H1 (cell line): ENCODE data around the gene TNFRSF14. TPM values are rescaled to one million over a fixed set of nuclear protein-coding genes. Genes with fewer than 3 reads are reported as not detected.

ENCODE experiments used
- CTCF ChIA-PET: fragments of 300-600 bp; sonication (Branson Sonifier 250); formaldehyde crosslinking; loops from one replicate; lab custom pipeline; 2021; ENCODE audit not compliant: partially characterized antibody; lab: Charles Lee
- POLR2A ChIA-PET: fragments of 300-600 bp; sonication (Branson Sonifier 250); formaldehyde crosslinking; loops from one replicate; lab custom pipeline; 2021; ENCODE audit warnings: inconsistent platforms; ENCODE audit not compliant: partially characterized antibody; lab: Charles Lee
- DNase-seq, 2 experiments: peaks; one replicate each; pipeline versions ENCODE4 v3.0.0 to v3.0.0-alpha.2; 2010 to 2022; ENCODE audit warnings: low spot score in 2 of 2, low read depth in 1 of 2, mixed read lengths in 1 of 2
- FAIRE-seq: peaks from 2 replicates; lab custom pipeline; 2011; peaks lifted over from hg19 to GRCh38; lab: Jason Lieb, UNC
- H2AFZ ChIP-seq: 2 replicates; pipeline ENCODE4 v1.8.1; 2012; ENCODE audit warnings: low read length, inconsistent platforms
- H2AK5ac ChIP-seq: 2 replicates; pipeline ENCODE4 v1.6.1; 2013; ENCODE audit warnings: low read depth, low read length
- H2BK120ac ChIP-seq: replicated peaks from 2 replicates; pipeline ENCODE3; 2013; ENCODE audit warnings: low read depth, low read length, inconsistent platforms
- H2BK12ac ChIP-seq: 2 replicates; pipeline ENCODE4 v1.6.1; 2013; ENCODE audit warnings: low read depth, low read length
- H2BK15ac ChIP-seq: 2 replicates; pipeline ENCODE4 v1.6.1; 2013; ENCODE audit warnings: low read length
- H2BK20ac ChIP-seq: 2 replicates; pipeline ENCODE4 v1.6.1; 2013; ENCODE audit warnings: low read length
- H2BK5ac ChIP-seq: 2 replicates; pipeline ENCODE4 v1.6.1; 2013; ENCODE audit warnings: low read depth, low read length
- H3K14ac ChIP-seq: 2 replicates; pipeline ENCODE4 v1.6.1; 2013; ENCODE audit warnings: inconsistent platforms; ENCODE audit not compliant: insufficient read length
- H3K18ac ChIP-seq: 2 replicates; pipeline ENCODE4 v1.6.1; 2013; ENCODE audit warnings: low read length; ENCODE audit errors: extremely low read depth
- H3K23ac ChIP-seq: 2 replicates; pipeline ENCODE4 v1.6.1; 2013; ENCODE audit warnings: inconsistent platforms; ENCODE audit not compliant: insufficient read length
- H3K23me2 ChIP-seq: 2 replicates; pipeline ENCODE4 v1.6.1; 2013; ENCODE audit warnings: low read depth, low read length
- H3K27ac ChIP-seq: 2 replicates; pipeline ENCODE4 v1.6.1; 2011; ENCODE audit warnings: low read depth, low read length, inconsistent platforms
- H3K27me3 ChIP-seq, 4 experiments: replicated peaks in 1 of 4; 1 replicate in 1 of 4; 2 replicates in 3 of 4; pipeline versions ENCODE4 v1.6.1 to v1.8.1; 2011 to 2013; ENCODE audit warnings: low read length in 3 of 4, mild to moderate bottlenecking in 3 of 4, inconsistent platforms in 2 of 4, mixed read lengths in 2 of 4, moderate library complexity in 1 of 4; ENCODE audit not compliant: control insufficient read depth in 3 of 4, insufficient read depth in 3 of 4; ENCODE audit errors: extremely low read depth in 1 of 4
- H3K36me3 ChIP-seq, 4 experiments: 2 replicates each; pipeline versions ENCODE4 v1.6.1 to v1.8.1; 2011 to 2013; ENCODE audit warnings: mild to moderate bottlenecking in 4 of 4, low read length in 3 of 4, moderate library complexity in 2 of 4, control low read depth in 1 of 4, inconsistent platforms in 1 of 4; ENCODE audit not compliant: insufficient read depth in 4 of 4, control insufficient read depth in 2 of 4
- H3K4ac ChIP-seq: replicated peaks from 2 replicates; pipeline ENCODE3; 2013; ENCODE audit warnings: low read length, low read depth, mixed read lengths, inconsistent platforms; ENCODE audit not compliant: insufficient read length
- H3K4me1 ChIP-seq, 4 experiments: replicated peaks in 1 of 4; 1 replicate in 1 of 4; 2 replicates in 3 of 4; pipeline versions ENCODE4 v1.6.1 to v1.8.1; 2011 to 2013; ENCODE audit warnings: low read length in 3 of 4, inconsistent platforms in 2 of 4, mixed read lengths in 1 of 4; ENCODE audit not compliant: insufficient read depth in 4 of 4, control insufficient read depth in 3 of 4
- H3K4me2 ChIP-seq, 2 experiments: 2 replicates each; pipeline versions ENCODE4 v1.6.1 to v1.8.1; 2011 to 2013; ENCODE audit warnings: low read depth in 2 of 2, low read length in 2 of 2, control low read depth in 1 of 2, inconsistent platforms in 1 of 2, mild to moderate bottlenecking in 1 of 2; ENCODE audit not compliant: insufficient read depth in 1 of 2
- H3K4me3 ChIP-seq, 4 experiments: fragments of 200-600, 300-600 bp in 1 of 4; sonication (generic), shearing (Covaris generic), sonication (Bioruptor Twin) in 1 of 4; 2 replicates each; pipeline versions ENCODE4 v1.5.1 to v1.8.1; 2011 to 2016; ENCODE audit warnings: low read length in 4 of 4, low read depth in 3 of 4, control low read depth in 2 of 4, inconsistent platforms in 2 of 4, mild to moderate bottlenecking in 2 of 4, mixed read lengths in 1 of 4, moderate library complexity in 1 of 4; ENCODE audit not compliant: insufficient read depth in 2 of 4; ENCODE audit errors: extremely low read depth in 1 of 4
- H3K56ac ChIP-seq: replicated peaks from 2 replicates; pipeline ENCODE3; 2013; ENCODE audit warnings: low read depth, mild to moderate bottlenecking, mixed read lengths, low read length, inconsistent platforms; ENCODE audit not compliant: insufficient read length
- H3K79me1 ChIP-seq: 2 replicates; pipeline ENCODE4 v1.6.1; 2013; ENCODE audit warnings: low read depth, low read length, control low read depth
- H3K79me2 ChIP-seq, 2 experiments: 2 replicates each; pipeline versions ENCODE4 v1.6.1 to v1.8.1; 2012 to 2013; ENCODE audit warnings: low read length in 2 of 2, mild to moderate bottlenecking in 2 of 2, inconsistent platforms in 1 of 2; ENCODE audit not compliant: insufficient read depth in 2 of 2, control insufficient read depth in 1 of 2
- H3K9ac ChIP-seq, 4 experiments: replicated peaks in 1 of 4; 1 replicate in 1 of 4; 2 replicates in 3 of 4; pipeline versions ENCODE4 v1.6.1 to v1.8.1; 2011 to 2013; ENCODE audit warnings: low read depth in 3 of 4, low read length in 3 of 4, control low read depth in 2 of 4, mild to moderate bottlenecking in 2 of 4, moderate library complexity in 2 of 4, inconsistent platforms in 1 of 4; ENCODE audit errors: extremely low read depth in 1 of 4
- H3K9me3 ChIP-seq, 2 experiments: 2 replicates each; pipeline versions ENCODE4 v1.6.1 to v1.8.1; 2012 to 2013; ENCODE audit warnings: mild to moderate bottlenecking in 2 of 2, moderate library complexity in 2 of 2, control low read depth in 1 of 2, inconsistent platforms in 1 of 2, low read depth in 1 of 2, low read length in 1 of 2, mixed read lengths in 1 of 2; ENCODE audit not compliant: insufficient read depth in 2 of 2
- H4K20me1 ChIP-seq, 2 experiments: replicated peaks in 1 of 2; 2 replicates each; pipeline versions ENCODE3 to v1.8.1; 2011 to 2013; ENCODE audit warnings: inconsistent platforms in 2 of 2, low read length in 2 of 2, mild to moderate bottlenecking in 1 of 2; ENCODE audit not compliant: insufficient read depth in 2 of 2, control insufficient read depth in 1 of 2
- H4K5ac ChIP-seq: 2 replicates; pipeline ENCODE4 v1.6.1; 2013; ENCODE audit warnings: low read length, low read depth, mixed read lengths, inconsistent platforms; ENCODE audit not compliant: insufficient read length
- H4K8ac ChIP-seq: 2 replicates; pipeline ENCODE4 v1.8.0; 2013; ENCODE audit warnings: mild to moderate bottlenecking, moderate library complexity, low read length, inconsistent platforms; ENCODE audit not compliant: insufficient read depth; ENCODE audit errors: extremely low read depth
- H4K91ac ChIP-seq: replicated peaks from 2 replicates; pipeline ENCODE3; 2013; ENCODE audit warnings: low read length, mixed read lengths, inconsistent platforms; ENCODE audit not compliant: insufficient read length
- CREB1 ChIP-seq: IDR thresholded peaks from 2 replicates; pipeline ENCODE4 v1.6.1; 2012; ENCODE audit warnings: inconsistent platforms
- HDAC6 ChIP-seq: IDR thresholded peaks from one replicate; pipeline ENCODE4 v1.7.1; 2012; ENCODE audit warnings: low read depth, mild to moderate bottlenecking, inconsistent platforms, low read length, moderate library complexity
- KDM4A ChIP-seq: IDR thresholded peaks from one replicate; pipeline ENCODE4 v1.7.1; 2012; ENCODE audit warnings: low read depth, mild to moderate bottlenecking, moderate library complexity, low read length, inconsistent platforms; ENCODE audit not compliant: severe bottlenecking
- SAP30 ChIP-seq: fragments of 300-600 bp; sonication (generic); IDR thresholded peaks from 2 replicates; pipeline ENCODE4 v1.7.1; 2012; ENCODE audit warnings: low read length, moderate library complexity, mild to moderate bottlenecking, inconsistent platforms; ENCODE audit not compliant: insufficient read depth, insufficient replicate concordance
- SIN3A ChIP-seq, 2 experiments: IDR thresholded peaks in 1 of 2; conservative IDR thresholded peaks in 1 of 2; 2 replicates each; pipeline ENCODE4 v1.6.1; 2011 to 2012; ENCODE audit warnings: low read length in 2 of 2, improper control_type of control experiment in 1 of 2, low read depth in 1 of 2, mild to moderate bottlenecking in 1 of 2
- SP1 ChIP-seq: IDR thresholded peaks from 2 replicates; pipeline ENCODE4 v1.6.1; 2011; ENCODE audit warnings: low read depth, low read length
- TAF1 ChIP-seq: IDR thresholded peaks from 2 replicates; pipeline ENCODE4 v1.6.1; 2011; ENCODE audit warnings: mild to moderate bottlenecking, low read depth, low read length
- WGBS, 2 experiments: shearing (Covaris generic) in 1 of 2; methylation state at CpG; one replicate each; pipeline versions ENCODE4 v1.1.6 to v1.1.7; 2013 to 2015; ENCODE audit warnings: low lambda C conversion rate in 2 of 2, mixed read lengths in 2 of 2, inconsistent platforms in 1 of 2, low coverage in 1 of 2, missing lambda C conversion rate in 1 of 2; ENCODE audit not compliant: insufficient replicate concordance in 2 of 2, insufficient coverage in 1 of 2, insufficient read length in 1 of 2; ENCODE audit errors: extremely low coverage in 1 of 2, missing lambda C conversion rate in 1 of 2; 5-methylcytosine and 5-hydroxymethylcytosine counted together
- polyA plus RNA-seq, 7 experiments: library from polyadenylated mRNA; depleted of rRNA in 3 of 7; stranded (reverse) in 5 of 7; unstranded in 2 of 7; fragments of >200 nt in 5 of 7; fragments of 200-250 nt in 2 of 7; gene quantifications; 1 replicate in 5 of 7; 2 replicates in 1 of 7; 4 replicates in 1 of 7; pipeline versions ENCODE4 v1.2.1 to v1.2.3, GENCODE V29; 2011 to 2013; ENCODE audit warnings: missing spikeins in 2 of 7, mixed read lengths in 2 of 7
- total RNA-seq: library from RNA; stranded (reverse); fragmentation: NEBNext Ultra II Directional; extraction: Animal tissue kit (Norgen Biotek cat#: 25700); gene quantifications from 2 replicates; pipeline ENCODE4 v1.2.1, GENCODE V29; 2021

The TNFRSF14 gene
- total and polyA plus RNA-seq, 2 of the 8 experiments (the other 6 are each of a cell fraction or from before 2014, with no cell fraction given) = 0.36 to 0.50 TPM

DNA sequence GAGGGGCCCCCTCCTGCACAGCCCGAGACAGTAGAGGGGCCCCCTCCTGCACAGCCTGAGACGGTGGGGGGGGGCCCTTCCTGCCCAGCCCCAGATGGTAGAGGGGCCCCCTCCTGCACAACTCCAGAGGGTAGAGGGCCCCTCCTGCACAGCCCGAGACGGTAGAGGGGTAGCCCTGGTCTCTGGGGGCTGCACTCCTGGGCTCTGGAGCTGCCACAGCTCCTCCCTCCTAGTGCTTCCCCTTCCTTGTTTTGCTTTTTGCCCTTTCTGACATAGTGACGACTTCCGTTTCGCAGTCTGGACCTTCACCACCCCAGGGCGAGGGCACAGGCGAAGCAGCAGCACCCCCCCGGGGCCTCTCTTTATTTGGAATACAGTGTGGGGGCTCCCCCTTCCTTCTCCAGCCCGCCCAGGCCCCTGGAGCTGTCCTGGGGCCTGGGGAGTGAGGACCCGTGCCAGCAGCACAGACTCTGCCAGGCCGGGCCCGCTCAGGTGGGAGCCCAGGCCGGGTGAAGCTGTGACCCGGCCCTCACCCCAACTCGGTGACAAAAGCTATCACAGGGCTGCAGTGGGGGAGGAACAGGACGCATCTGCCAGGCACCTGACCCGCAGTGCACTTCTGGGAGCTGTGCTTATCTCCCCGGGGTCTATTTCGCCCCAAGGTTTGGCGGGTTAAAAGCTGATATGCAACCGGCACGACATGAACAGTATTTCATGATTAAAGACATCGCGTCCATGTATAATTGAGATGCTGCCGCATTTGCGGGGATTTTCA, 29.3 kb downstream of the TNFRSF14 start:
- FAIRE-seq = no peak

More for the DNA sequence above, 29.3 kb downstream of the TNFRSF14 start:
- peaks cover 0 to under 1% of the 10 kb centered on the region in 2 experiments; a peak in 1 of 4 replicates for H3K9me3 ChIP-seq
- H2BK12ac ChIP-seq = no peak overlapping the region
- H3K27ac ChIP-seq = peak overlapping the region; percentile 45; the same call in 1 of the 2 replicates
- H2BK5ac ChIP-seq = peak overlapping the region; percentile 91; the same call in 1 of the 2 replicates
- peak overlapping the region; percentile 78 for H3K4ac ChIP-seq
- peaks cover 12% of the 10 kb centered on the region for H3K23me2 ChIP-seq
- H3K14ac ChIP-seq = peak overlapping the region; percentile 8
- H3K27me3 ChIP-seq = no peaks in the 10 kb centered on the region
- no peak overlapping the region for H3K23ac ChIP-seq
- H2BK20ac ChIP-seq = no peak overlapping the region
- 0 out of 2 replicates have a peak overlapping the region, but pooled peaks have one; percentile 72 for H2BK15ac ChIP-seq
- DNase-seq = peak in 1 of 2 experiments; percentile 61
- peak overlapping the region; percentile 54 to 65 (median 60); a peak in 6 of 7 replicates for H3K9ac ChIP-seq
- no peaks in the 10 kb centered on the region for H3K79me2 ChIP-seq
- no peak overlapping the region for H2AK5ac ChIP-seq
- 4% methylated on average over 26 of the region's 28 CpGs; no CpG with 5 or more reads in 1 of the 2 experiments for WGBS, 2 experiments
- H4K20me1 ChIP-seq = peaks cover 2 to 3% of the 10 kb centered on the region in 2 experiments
- no peaks in the 10 kb centered on the region; the same call in 1 of the 2 replicates for H3K79me1 ChIP-seq
- H3K4me3 ChIP-seq = peak overlapping the region; percentile 72 to 88 (median 79)
- TF ChIP-seq CREB1 (0 out of 2 replicates have a peak, but pooled peaks have one; percentile 47), SIN3A (conservative IDR thresholded peaks at IDR 0.05 in 1 of 2, IDR thresholded peaks at IDR 0.05 in 1 of 2; ENCODE audit: low read depth in 1 of 2, low read length in 2 of 2) (peak in 1 of 2 experiments; percentile 29; a peak in 1 of 4 replicates), SAP30 (peak; percentile 57), KDM4A (no peak), TAF1 (peak; percentile 13; the same call in 1 of the 2 replicates), HDAC6 (no peak), SP1 (peak; percentile 78)
- H3K4me2 ChIP-seq = peak overlapping the region; percentile 65 to 88
- peak overlapping the region; percentile 82 for H3K56ac ChIP-seq
- peak overlapping the region; percentile 19 for H3K18ac ChIP-seq
- CTCF ChIA-PET = interaction anchor here (0.7 to 4.5 kb wide), 6 partner anchors 14 to 1190 kb away, joined by 3 to 24 read pairs (median 3); partner anchors contain the start of gene TNFRSF14
- H3K4me1 ChIP-seq = peaks cover 0 to 25% (median 9%) of the 10 kb centered on the region in 4 experiments; a peak in 4 of 7 replicates
- peak overlapping the region; percentile 87 for H4K8ac ChIP-seq
- peaks cover 0 to 4% (median 0%) of the 10 kb centered on the region in 4 experiments; a peak in 1 of 8 replicates for H3K36me3 ChIP-seq
- H2BK120ac ChIP-seq = peak overlapping the region; percentile 94
- H4K91ac ChIP-seq = peak overlapping the region; percentile 52
- POLR2A ChIA-PET = interaction anchor here (0.8 to 1.5 kb wide), 10 partner anchors 13 to 81 kb away, joined by 3 to 9 read pairs (median 4); partner anchors contain the start of gene PANK4
- H4K5ac ChIP-seq = peak overlapping the region; percentile 81
- no peak overlapping the region for H2AFZ ChIP-seq
